ENCODE data around the gene MYO16.

GRCh38 chr13:108964606-108965005 lies 335.2 kb downstream of the MYO16 start:
- TF ChIP-seq, protein P1, sequence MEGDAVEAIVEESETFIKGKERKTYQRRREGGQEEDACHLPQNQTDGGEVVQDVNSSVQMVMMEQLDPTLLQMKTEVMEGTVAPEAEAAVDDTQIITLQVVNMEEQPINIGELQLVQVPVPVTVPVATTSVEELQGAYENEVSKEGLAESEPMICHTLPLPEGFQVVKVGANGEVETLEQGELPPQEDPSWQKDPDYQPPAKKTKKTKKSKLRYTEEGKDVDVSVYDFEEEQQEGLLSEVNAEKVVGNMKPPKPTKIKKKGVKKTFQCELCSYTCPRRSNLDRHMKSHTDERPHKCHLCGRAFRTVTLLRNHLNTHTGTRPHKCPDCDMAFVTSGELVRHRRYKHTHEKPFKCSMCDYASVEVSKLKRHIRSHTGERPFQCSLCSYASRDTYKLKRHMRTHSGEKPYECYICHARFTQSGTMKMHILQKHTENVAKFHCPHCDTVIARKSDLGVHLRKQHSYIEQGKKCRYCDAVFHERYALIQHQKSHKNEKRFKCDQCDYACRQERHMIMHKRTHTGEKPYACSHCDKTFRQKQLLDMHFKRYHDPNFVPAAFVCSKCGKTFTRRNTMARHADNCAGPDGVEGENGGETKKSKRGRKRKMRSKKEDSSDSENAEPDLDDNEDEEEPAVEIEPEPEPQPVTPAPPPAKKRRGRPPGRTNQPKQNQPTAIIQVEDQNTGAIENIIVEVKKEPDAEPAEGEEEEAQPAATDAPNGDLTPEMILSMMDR (tag by site-specific recombination; IDR thresholded peaks at IDR 0.05) = no peak
- TF ChIP-seq PRDM1 (tag by site-specific recombination; IDR thresholded peaks at IDR 0.05) = no peak
- no peak for TF ChIP-seq ZBTB7A (tag by site-specific recombination; IDR thresholded peaks at IDR 0.05; ENCODE audit: low read depth)
- TF ChIP-seq, protein P2, sequence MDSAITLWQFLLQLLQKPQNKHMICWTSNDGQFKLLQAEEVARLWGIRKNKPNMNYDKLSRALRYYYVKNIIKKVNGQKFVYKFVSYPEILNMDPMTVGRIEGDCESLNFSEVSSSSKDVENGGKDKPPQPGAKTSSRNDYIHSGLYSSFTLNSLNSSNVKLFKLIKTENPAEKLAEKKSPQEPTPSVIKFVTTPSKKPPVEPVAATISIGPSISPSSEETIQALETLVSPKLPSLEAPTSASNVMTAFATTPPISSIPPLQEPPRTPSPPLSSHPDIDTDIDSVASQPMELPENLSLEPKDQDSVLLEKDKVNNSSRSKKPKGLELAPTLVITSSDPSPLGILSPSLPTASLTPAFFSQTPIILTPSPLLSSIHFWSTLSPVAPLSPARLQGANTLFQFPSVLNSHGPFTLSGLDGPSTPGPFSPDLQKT (IDR thresholded peaks at IDR 0.05; ENCODE audit: borderline replicate concordance, low read depth, low read length) = no peak
- no peak for TF ChIP-seq OVOL3 (tag by site-specific recombination; IDR thresholded peaks at IDR 0.05)
- TF ChIP-seq REST (tag by site-specific recombination; IDR thresholded peaks at IDR 0.05) = no peak

Measured in HEK293 (cell line).